ENCODE data around the gene MGAT4C.

GRCh38 chr12:86172913-86173443, 83.2 kb downstream of the MGAT4C start:
- TF ChIP-seq, protein P1, sequence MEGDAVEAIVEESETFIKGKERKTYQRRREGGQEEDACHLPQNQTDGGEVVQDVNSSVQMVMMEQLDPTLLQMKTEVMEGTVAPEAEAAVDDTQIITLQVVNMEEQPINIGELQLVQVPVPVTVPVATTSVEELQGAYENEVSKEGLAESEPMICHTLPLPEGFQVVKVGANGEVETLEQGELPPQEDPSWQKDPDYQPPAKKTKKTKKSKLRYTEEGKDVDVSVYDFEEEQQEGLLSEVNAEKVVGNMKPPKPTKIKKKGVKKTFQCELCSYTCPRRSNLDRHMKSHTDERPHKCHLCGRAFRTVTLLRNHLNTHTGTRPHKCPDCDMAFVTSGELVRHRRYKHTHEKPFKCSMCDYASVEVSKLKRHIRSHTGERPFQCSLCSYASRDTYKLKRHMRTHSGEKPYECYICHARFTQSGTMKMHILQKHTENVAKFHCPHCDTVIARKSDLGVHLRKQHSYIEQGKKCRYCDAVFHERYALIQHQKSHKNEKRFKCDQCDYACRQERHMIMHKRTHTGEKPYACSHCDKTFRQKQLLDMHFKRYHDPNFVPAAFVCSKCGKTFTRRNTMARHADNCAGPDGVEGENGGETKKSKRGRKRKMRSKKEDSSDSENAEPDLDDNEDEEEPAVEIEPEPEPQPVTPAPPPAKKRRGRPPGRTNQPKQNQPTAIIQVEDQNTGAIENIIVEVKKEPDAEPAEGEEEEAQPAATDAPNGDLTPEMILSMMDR (IDR thresholded peaks at IDR 0.05; ENCODE audit: extremely low read depth in 1 of 2, insufficient read depth in 1 of 2, low read depth in 1 of 2, low read length in 2 of 2), result no peak
- TF ChIP-seq EZH2 (IDR thresholded peaks at IDR 0.05; ENCODE audit: borderline replicate concordance, low read depth, low read length, severe bottlenecking), result no peak

All from endothelial cell of umbilical vein (primary cell).